Pancreas (tissue), 10 donors: ENCODE measurements around the gene DDI2. TPM values are rescaled to one million over a fixed set of nuclear protein-coding genes. Genes with fewer than 3 reads are reported as not detected.

Source experiments
- ATAC-seq, 4 donors: fragments of 200-7000 bp; cut with Tn5 transposase; one replicate each; pipeline versions ENCODE4 v1.8.0 to v1.9.1; 2020; ENCODE audit warnings: mild to moderate bottlenecking in 4 of 4, moderate library complexity in 4 of 4
- DNase-seq, 6 donors: peaks; one replicate each; pipeline ENCODE4 v3.0.0-alpha.2; 2020
- FAIRE-seq: peaks from 2 replicates; lab custom pipeline; 2012; peaks lifted over from hg19 to GRCh38; lab: Jason Lieb, UNC
- H3K27ac ChIP-seq, 4 donors: fragments of 200-600 bp; sonication (generic); 1 replicate in 3 of 4; 2 replicates in 1 of 4; pipeline versions ENCODE4 v1.5.0 to v1.8.0; 2020
- H3K27me3 ChIP-seq, 4 donors: fragments of 200-600 bp; one replicate each; pipeline ENCODE4 v1.8.0; 2021
- H3K36me3 ChIP-seq, 3 donors: fragments of 200-600 bp; sonication (generic) in 1 of 3; one replicate each; pipeline versions ENCODE4 v1.5.0 to v1.8.0; 2020 to 2021
- H3K4me1 ChIP-seq, 3 donors: fragments of 200-600 bp; one replicate each; pipeline ENCODE4 v1.8.0; 2021
- H3K4me3 ChIP-seq, 4 donors: fragments of 200-600 bp; sonication (generic) in 2 of 4; one replicate each; pipeline versions ENCODE4 v1.5.0 to v1.8.0; 2020 to 2021
- H3K9me3 ChIP-seq, 4 donors: fragments of 200-600 bp; one replicate each; pipeline ENCODE4 v1.8.0; 2021
- WGBS, 2 donors: extraction: QIAGEN DNeasy Blood & Tissue Kit; methylation state at CpG; one replicate each; pipeline ENCODE4 v1.1.7; 2013; 5-methylcytosine and 5-hydroxymethylcytosine counted together
- intact Hi-C, 3 donors: fragments of 100-400 bp; cut with DNase I; formaldehyde crosslinking; loops; one replicate each; pipeline versions ENCODE4 v1.11.1 to v1.14.2; 2022
- polyA plus RNA-seq, 2 donors: library from polyadenylated mRNA; stranded (reverse); fragments of 200-250 nt; gene quantifications; one replicate each; pipeline ENCODE4 v1.2.3, GENCODE V29; 2013
- total RNA-seq, 6 donors: library from RNA; stranded (reverse); fragmentation: NEBNext Ultra II Directional in 4 of 6; extraction: Animal tissue kit (Norgen Biotek cat#: 25700) in 4 of 6; gene quantifications; one replicate each; pipeline versions ENCODE4 v1.2.1 to v1.2.4, GENCODE V29; 2021 to 2023
- TF ChIP-seq, protein P1 (sequence below), 4 donors: fragments of 200-600 bp; sonication (generic) in 3 of 4; IDR thresholded peaks; one replicate each; pipeline versions ENCODE4 v1.5.0 to v1.8.0; 2021; ENCODE audit warnings: antibody characterized with exemption in 4 of 4
- donor health status: healthy with polysubstance abuse.
- donor health status: DM: no; HTN: no; CAD: no; lungs with moderate emphysema.
- donor health status: DM: no; HTN: no; CAD: no.
- donor health status: control.
- donor health status: control.
- donor health status: Bipolar disorder and iron deficiency.
- donor health status: DM: yes; HTN: yes; CAD: no.
- donor health status: DM: no; HTN: no; CAD: no.
- donor health status: DM: no; HTN: no; CAD: no.
- donor health status: DM: yes; HTN: yes; CAD: no.

Gene DDI2
- total and polyA plus RNA-seq, 8 donors, result 4.7 to 17.8 (median 15.3) TPM

DNA sequence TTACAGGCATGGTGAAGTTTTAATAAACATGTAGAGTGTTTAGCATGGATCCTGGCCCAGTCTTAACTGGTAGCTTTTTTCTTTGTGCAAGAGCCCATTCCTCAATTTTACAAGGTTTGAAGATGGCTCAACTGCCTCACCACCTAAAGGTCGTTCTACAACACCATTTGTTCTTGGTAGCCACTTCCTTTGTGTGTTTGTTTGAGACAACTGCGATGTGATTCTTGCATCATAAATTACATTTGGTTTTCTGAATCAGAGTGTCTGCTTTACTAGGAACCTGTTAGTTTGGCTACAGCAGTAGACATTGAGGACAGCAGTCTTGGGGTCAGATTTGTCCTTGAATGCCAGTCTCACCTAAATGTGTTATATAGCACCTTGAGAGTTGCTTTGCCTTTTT is 70.2 kb downstream of the DDI2 start:
- H3K4me1 ChIP-seq, result peaks cover 0 to 21% (median 9%) of the 10 kb centered on the region in 3 donors
- no peak overlapping the region for H3K27ac ChIP-seq
- no peaks in the 10 kb centered on the region for H3K27me3 ChIP-seq
- no peak for ATAC-seq
- no peak for FAIRE-seq
- H3K4me3 ChIP-seq, result no peak overlapping the region
- intact Hi-C loops, result no loop called here
- no peaks in the 10 kb centered on the region for H3K9me3 ChIP-seq
- no peak for DNase-seq
- no peaks in the 10 kb centered on the region for H3K36me3 ChIP-seq
- 66 to 75% methylated on average over 2 of the region's 2 CpGs for WGBS, 2 donors
- TF ChIP-seq, protein P1, sequence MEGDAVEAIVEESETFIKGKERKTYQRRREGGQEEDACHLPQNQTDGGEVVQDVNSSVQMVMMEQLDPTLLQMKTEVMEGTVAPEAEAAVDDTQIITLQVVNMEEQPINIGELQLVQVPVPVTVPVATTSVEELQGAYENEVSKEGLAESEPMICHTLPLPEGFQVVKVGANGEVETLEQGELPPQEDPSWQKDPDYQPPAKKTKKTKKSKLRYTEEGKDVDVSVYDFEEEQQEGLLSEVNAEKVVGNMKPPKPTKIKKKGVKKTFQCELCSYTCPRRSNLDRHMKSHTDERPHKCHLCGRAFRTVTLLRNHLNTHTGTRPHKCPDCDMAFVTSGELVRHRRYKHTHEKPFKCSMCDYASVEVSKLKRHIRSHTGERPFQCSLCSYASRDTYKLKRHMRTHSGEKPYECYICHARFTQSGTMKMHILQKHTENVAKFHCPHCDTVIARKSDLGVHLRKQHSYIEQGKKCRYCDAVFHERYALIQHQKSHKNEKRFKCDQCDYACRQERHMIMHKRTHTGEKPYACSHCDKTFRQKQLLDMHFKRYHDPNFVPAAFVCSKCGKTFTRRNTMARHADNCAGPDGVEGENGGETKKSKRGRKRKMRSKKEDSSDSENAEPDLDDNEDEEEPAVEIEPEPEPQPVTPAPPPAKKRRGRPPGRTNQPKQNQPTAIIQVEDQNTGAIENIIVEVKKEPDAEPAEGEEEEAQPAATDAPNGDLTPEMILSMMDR (IDR thresholded peaks at IDR 0.05), result no peak

DNA sequence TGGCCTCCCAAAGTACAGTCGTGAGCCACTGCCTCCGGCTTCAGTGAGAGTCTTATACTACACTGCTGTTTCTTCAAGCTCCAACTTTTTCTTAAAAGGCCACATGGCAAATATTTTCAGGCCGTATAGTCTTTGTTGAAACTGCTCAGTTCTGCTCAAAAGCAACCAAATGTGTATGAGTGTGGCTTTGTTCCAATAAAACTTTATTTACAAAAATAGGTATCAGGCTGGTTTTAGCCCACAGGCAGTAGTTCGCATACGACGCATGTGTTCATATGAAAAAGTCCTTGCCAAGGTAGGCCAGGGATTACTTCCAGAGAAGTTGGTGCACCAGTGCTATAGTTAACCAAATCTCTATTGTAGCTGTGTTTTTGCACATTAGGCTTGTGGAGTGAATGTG is 73.1 kb downstream of the DDI2 start:
- Histone ChIP-seq H3K4me3 (no peak overlapping the region), H3K27ac (no peak overlapping the region), H3K27me3 (no peaks in the 10 kb centered on the region), H3K36me3 (no peaks in the 10 kb centered on the region), H3K4me1 (peaks cover 0 to 19% (median 8%) of the 10 kb centered on the region in 3 donors), H3K9me3 (no peaks in the 10 kb centered on the region)
- TF ChIP-seq, protein P1 (IDR thresholded peaks at IDR 0.05), result no peak
- peak in 1 of 6 donors; percentile 2 for DNase-seq
- no peak for ATAC-seq
- WGBS, 2 donors, result 96 to 98% methylated on average over 6 of the region's 6 CpGs
- FAIRE-seq, result no peak
- intact Hi-C loops, result no loop called here

DNA sequence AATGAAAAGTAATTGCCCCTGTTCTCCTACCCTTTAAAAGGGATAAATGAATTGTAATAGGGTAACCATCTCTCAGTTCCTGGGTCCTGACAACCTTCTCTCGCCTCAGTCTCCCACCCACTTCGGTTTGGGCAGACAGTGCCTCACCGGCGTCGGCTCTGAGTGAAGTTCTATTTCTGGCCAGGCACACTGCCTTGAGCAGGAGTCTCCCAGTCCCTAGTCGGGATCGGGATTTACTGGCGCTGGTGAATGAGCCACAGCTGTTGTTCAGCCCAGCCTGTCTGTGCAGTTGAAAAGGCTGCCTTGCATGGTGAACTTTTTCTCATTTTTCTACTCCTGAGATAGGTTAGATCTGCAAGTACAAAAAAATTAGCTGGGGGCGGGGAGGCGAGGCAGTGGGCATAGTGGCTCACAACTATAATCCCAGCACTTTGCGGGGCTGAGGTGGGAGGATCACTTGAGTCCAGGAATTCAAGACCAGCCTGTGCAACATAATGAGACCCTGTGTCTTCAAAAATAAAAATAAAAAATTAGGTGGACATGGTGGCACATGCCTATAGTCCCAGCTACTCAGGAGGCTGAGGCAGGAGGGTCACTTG is 74.3 kb downstream of the DDI2 start:
- DNase-seq, result peak in 1 of 6 donors; percentile 12
- Histone ChIP-seq H3K27me3 (no peaks in the 10 kb centered on the region), H3K4me1 (peaks cover 0 to 10% (median 0%) of the 10 kb centered on the region in 3 donors), H3K4me3 (no peak overlapping the region), H3K9me3 (no peaks in the 10 kb centered on the region), H3K36me3 (no peaks in the 10 kb centered on the region), H3K27ac (no peak overlapping the region)
- FAIRE-seq, result no peak
- TF ChIP-seq, protein P1 (IDR thresholded peaks at IDR 0.05), result no peak
- peak in 1 of 4 donors; percentile 34 for ATAC-seq
- intact Hi-C loops, result no loop called here
- 71 to 75% methylated on average over 11 of the region's 11 CpGs for WGBS, 2 donors

DNA sequence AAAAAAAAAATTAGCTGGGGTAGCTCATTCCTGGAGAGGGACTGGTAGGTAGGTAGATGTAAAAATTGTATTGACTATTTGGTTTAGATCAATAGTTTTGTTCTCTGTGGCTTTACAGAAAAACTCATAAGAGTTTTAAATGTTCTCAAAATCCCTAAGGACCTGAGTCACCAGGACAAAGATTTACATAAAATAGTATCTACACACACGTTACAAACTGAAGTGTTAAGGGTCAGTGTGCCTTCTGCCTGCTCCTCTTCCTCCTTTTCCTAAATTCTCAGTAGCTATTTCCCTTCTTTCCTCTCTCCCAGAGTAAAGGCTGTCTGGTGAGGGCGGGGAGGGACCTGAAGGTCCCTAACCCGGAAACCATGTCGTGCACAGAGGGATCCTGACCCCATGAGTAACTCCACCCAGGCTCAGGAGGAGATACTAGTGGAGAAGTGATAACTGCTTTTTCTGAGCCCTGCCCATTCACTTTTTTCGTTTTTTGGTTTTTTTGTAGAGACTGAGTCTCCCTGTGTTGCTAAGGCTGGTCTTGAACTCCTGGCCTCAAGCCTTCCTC is 74.9 kb downstream of the DDI2 start:
- WGBS, 2 donors, result 85 to 86% methylated on average over 5 of the region's 5 CpGs
- FAIRE-seq, result no peak
- Histone ChIP-seq H3K27ac (no peak overlapping the region), H3K27me3 (no peaks in the 10 kb centered on the region), H3K4me3 (no peak overlapping the region), H3K36me3 (no peaks in the 10 kb centered on the region), H3K4me1 (peaks cover 0 to 8% (median 0%) of the 10 kb centered on the region in 3 donors), H3K9me3 (no peaks in the 10 kb centered on the region)
- no peak for ATAC-seq
- TF ChIP-seq, protein P1 (IDR thresholded peaks at IDR 0.05), result no peak
- intact Hi-C loops, result no loop called here
- DNase-seq, result peak in 1 of 6 donors; percentile 0

DNA sequence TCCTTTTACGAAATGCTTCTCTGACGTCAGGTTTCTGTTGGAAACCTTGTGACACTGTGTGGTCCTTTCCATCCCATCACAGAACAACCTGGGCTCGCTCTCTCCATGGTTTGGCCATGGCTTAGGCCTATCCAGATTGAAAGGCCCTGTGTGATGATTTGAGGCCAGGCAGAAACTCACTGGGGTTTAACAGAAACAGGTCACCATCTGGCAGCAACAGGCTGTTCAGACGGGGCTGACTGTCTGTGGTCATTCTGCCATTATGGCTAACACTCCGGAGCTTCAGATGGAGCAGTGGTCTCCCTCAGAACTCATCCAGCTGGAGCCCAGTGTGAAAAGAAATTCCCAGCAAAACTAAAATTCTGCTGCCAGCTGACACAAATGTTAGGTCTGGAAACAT is 76.1 kb downstream of the DDI2 start:
- DNase-seq, result peak in 1 of 6 donors; percentile 1
- Histone ChIP-seq H3K36me3 (no peaks in the 10 kb centered on the region), H3K27ac (no peak overlapping the region), H3K4me1 (peaks cover 0 to 3% (median 0%) of the 10 kb centered on the region in 3 donors), H3K27me3 (no peaks in the 10 kb centered on the region), H3K4me3 (no peak overlapping the region), H3K9me3 (no peaks in the 10 kb centered on the region)
- FAIRE-seq, result no peak
- peak in 1 of 4 donors; percentile 18 for ATAC-seq
- whole genome bisulfite sequencing, 2 donors, result 85 to 90% methylated on average over 5 of the region's 5 CpGs
- TF ChIP-seq, protein P1 (IDR thresholded peaks at IDR 0.05), result no peak
- intact Hi-C loops, result no loop called here
